ENCODE results near the gene TMEM219. TPM values are rescaled to one million over a fixed set of nuclear protein-coding genes. Genes with fewer than 3 reads are reported as not detected.

Gene TMEM219
- total and polyA plus RNA-seq, 9 of the 15 experiments (the other 6 are each of a cell fraction or from before 2014, with no cell fraction given): 35.3 to 62.8 (median 55.5) TPM

DNA sequence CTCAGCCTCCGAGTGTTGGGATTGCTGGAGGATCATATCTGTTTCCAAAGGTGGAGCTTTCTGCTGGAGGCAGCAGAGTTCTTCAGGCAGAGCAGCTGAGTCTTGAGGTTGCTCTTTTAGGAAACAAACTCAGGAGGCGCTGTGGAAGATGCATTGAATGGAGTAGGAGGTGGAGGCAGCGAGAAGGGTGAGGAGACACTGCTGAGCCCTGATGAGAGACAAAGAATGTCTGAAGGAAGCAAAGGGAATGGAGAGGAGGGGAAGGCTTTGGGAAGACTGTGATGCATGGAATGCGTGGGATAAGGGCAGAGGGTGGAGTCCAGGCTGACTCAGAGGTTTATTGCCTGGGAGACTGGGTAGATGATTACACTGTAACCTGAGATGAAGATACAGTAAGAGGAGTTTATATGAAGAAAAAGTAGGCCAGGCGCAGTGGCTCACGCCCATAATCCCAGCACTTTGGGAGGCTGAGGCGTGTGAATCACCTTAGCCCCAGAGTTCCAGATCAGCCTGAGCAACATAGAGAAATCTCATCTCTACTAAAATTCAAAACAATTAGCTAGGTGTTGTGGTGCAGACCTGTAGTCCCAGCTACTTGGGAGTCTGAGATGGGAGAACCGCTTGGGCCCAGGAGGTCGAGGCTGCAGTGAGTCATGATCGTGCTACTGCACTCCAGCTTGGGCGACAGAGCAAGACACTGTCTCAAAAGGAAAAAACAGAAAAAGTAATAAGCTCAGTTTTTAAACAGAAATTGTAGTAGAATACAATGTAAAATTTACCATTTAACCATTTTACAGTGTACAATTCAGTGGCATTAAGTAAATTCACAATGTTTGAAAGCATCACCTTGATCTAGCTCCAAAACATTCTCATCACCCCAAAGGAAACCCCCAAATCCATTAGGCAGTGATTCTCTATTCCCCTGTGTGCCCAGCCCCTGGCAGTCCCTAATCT, 17.8 kb upstream of the TMEM219 start (continued):
- TF ChIP-seq, protein P1, sequence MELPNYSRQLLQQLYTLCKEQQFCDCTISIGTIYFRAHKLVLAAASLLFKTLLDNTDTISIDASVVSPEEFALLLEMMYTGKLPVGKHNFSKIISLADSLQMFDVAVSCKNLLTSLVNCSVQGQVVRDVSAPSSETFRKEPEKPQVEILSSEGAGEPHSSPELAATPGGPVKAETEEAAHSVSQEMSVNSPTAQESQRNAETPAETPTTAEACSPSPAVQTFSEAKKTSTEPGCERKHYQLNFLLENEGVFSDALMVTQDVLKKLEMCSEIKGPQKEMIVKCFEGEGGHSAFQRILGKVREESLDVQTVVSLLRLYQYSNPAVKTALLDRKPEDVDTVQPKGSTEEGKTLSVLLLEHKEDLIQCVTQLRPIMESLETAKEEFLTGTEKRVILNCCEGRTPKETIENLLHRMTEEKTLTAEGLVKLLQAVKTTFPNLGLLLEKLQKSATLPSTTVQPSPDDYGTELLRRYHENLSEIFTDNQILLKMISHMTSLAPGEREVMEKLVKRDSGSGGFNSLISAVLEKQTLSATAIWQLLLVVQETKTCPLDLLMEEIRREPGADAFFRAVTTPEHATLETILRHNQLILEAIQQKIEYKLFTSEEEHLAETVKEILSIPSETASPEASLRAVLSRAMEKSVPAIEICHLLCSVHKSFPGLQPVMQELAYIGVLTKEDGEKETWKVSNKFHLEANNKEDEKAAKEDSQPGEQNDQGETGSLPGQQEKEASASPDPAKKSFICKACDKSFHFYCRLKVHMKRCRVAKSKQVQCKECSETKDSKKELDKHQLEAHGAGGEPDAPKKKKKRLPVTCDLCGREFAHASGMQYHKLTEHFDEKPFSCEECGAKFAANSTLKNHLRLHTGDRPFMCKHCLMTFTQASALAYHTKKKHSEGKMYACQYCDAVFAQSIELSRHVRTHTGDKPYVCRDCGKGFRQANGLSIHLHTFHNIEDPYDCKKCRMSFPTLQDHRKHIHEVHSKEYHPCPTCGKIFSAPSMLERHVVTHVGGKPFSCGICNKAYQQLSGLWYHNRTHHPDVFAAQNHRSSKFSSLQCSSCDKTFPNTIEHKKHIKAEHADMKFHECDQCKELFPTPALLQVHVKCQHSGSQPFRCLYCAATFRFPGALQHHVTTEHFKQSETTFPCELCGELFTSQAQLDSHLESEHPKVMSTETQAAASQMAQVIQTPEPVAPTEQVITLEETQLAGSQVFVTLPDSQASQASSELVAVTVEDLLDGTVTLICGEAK (IDR thresholded peaks at IDR 0.05): no peak
- TF ChIP-seq, protein P1 (CRISPR knock-in tag; IDR thresholded peaks at IDR 0.05): no peak
- no peak for TF ChIP-seq MXI1 (IDR thresholded peaks at IDR 0.05; ENCODE audit: low read depth, low read length)
- 0 out of 2 replicates have a peak, but pooled peaks have one; percentile 4 for TF ChIP-seq ZKSCAN8 (CRISPR knock-in tag; IDR thresholded peaks at IDR 0.05)
- no peak for TF ChIP-seq SMAD1 (IDR thresholded peaks at IDR 0.05; ENCODE audit: low read depth, low read length, partially characterized antibody)
- TF ChIP-seq ZFP91 (CRISPR knock-in tag; IDR thresholded peaks at IDR 0.05): no peak
- TF ChIP-seq ADNP (tag; IDR thresholded peaks at IDR 0.05): peak; percentile 84
- TF ChIP-seq THRAP3 (IDR thresholded peaks at IDR 0.05; ENCODE audit: borderline replicate concordance): no peak
- TF ChIP-seq, protein P2, sequence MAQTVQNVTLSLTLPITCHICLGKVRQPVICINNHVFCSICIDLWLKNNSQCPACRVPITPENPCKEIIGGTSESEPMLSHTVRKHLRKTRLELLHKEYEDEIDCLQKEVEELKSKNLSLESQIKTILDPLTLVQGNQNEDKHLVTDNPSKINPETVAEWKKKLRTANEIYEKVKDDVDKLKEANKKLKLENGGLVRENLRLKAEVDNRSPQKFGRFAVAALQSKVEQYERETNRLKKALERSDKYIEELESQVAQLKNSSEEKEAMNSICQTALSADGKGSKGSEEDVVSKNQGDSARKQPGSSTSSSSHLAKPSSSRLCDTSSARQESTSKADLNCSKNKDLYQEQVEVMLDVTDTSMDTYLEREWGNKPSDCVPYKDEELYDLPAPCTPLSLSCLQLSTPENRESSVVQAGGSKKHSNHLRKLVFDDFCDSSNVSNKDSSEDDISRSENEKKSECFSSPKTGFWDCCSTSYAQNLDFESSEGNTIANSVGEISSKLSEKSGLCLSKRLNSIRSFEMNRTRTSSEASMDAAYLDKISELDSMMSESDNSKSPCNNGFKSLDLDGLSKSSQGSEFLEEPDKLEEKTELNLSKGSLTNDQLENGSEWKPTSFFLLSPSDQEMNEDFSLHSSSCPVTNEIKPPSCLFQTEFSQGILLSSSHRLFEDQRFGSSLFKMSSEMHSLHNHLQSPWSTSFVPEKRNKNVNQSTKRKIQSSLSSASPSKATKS (CRISPR knock-in tag; IDR thresholded peaks at IDR 0.05): no peak
- TF ChIP-seq RBBP5 (IDR thresholded peaks at IDR 0.05; ENCODE audit: borderline replicate concordance, insufficient read depth, low read length, poor library complexity, severe bottlenecking): peak; percentile 54
- no peak for TF ChIP-seq ZNF12 (CRISPR knock-in tag; IDR thresholded peaks at IDR 0.05)
- no peak for TF ChIP-seq SUPT5H (IDR thresholded peaks at IDR 0.05)
- TF ChIP-seq MECOM (CRISPR knock-in tag; IDR thresholded peaks at IDR 0.05): no peak
- TF ChIP-seq ZNF133 (CRISPR knock-in tag; IDR thresholded peaks at IDR 0.05): no peak
- no peak for TF ChIP-seq ERF (CRISPR knock-in tag; IDR thresholded peaks at IDR 0.05)
